Effector memory CD4-positive, alpha-beta T cell (primary cell): ENCODE results near the gene IL13.
A peak's percentile ranks its signal among the peaks of the same experiment; 100 is the strongest.

Experiments
- DNase-seq, 3 donors: peaks; one replicate each; pipeline ENCODE4 v3.0.0-alpha.2; 2020
- H3K27ac ChIP-seq: 2 replicates; pipeline ENCODE4 v1.7.0; 2013; ENCODE audit warnings: mild to moderate bottlenecking, low read length, moderate library complexity; ENCODE audit not compliant: insufficient read depth, poor library complexity, severe bottlenecking
- H3K27me3 ChIP-seq: replicated peaks from 2 replicates; pipeline ENCODE4 v1.7.0; 2013; ENCODE audit warnings: mild to moderate bottlenecking, low read length; ENCODE audit not compliant: insufficient read depth, control insufficient read depth, poor library complexity, severe bottlenecking
- H3K36me3 ChIP-seq: 2 replicates; pipeline ENCODE4 v1.7.0; 2013; ENCODE audit warnings: mild to moderate bottlenecking, low read length, moderate library complexity; ENCODE audit not compliant: control insufficient read depth, insufficient read depth
- H3K4me1 ChIP-seq: 2 replicates; pipeline ENCODE4 v1.7.0; 2013; ENCODE audit warnings: low read length, mild to moderate bottlenecking; ENCODE audit not compliant: control insufficient read depth, insufficient read depth, poor library complexity, severe bottlenecking
- H3K4me3 ChIP-seq: 2 replicates; pipeline ENCODE4 v1.7.0; 2013; ENCODE audit warnings: low read length, low read depth, mild to moderate bottlenecking; ENCODE audit not compliant: insufficient read depth, poor library complexity, severe bottlenecking
- H3K9me3 ChIP-seq: 2 replicates; pipeline ENCODE4 v1.7.0; 2013; ENCODE audit warnings: mild to moderate bottlenecking, low read length, moderate library complexity; ENCODE audit not compliant: control insufficient read depth

The IL13 gene

DNA sequence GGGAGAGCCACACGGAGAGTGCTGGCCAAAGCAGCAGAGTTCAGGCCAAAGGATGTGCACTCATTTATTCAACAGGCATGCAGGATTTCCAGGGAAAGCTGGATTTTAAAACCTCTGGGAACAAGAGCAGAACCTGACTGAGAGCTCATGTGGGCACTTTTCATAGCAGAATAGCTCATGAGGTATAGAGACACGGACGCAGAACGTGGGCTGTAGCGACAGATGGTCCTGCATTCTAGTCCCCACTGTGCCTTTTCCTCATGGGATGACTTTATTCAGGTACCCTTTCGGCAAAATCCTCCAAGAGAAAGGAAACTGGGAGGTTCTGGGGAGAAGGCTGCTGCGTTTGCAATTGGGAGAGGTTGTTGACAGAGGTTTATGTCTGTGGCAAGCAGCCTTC, 21.2 kb downstream of the IL13 start:
- DNase-seq: no peak
- Histone ChIP-seq H3K4me3 (no peak overlapping the region), H3K27ac (no peak overlapping the region)

DNA sequence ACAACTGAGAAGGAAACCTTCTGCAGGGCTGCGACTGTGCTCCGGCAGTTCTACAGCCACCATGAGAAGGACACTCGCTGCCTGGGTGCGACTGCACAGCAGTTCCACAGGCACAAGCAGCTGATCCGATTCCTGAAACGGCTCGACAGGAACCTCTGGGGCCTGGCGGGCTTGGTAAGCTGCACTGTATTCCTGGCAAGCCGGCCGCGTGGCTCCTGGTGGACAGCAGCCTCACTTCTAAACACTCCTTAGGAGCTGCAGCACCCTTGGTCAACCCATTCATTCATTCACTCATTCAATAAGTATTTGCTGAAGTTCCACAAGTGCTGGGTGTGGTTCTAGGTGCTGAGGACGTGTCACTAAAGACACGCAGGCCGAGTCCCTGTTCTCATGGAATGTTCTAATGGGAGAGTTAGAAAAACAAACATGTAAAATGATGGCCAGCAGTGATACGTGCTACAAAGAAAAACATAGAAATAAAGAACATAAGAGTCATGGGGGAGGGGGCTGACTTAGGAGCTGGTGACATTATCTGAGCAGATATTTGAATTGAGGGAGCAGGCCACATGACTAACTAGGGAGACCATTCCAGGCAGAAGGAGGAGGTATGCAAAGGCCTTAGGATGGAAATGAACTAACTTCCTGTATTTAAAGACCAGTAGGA, 21.9 kb downstream of the IL13 start:
- Histone ChIP-seq H3K4me1 (peaks cover 6% of the 10 kb centered on the region), H3K9me3 (no peaks in the 10 kb centered on the region), H3K27me3 (no peaks in the 10 kb centered on the region), H3K36me3 (no peaks in the 10 kb centered on the region), H3K27ac (no peak overlapping the region), H3K4me3 (no peak overlapping the region)
- no peak for DNase-seq

More for the DNA sequence above, 21.2 kb downstream of the IL13 start:
- Histone ChIP-seq H3K4me1 (peaks cover 6% of the 10 kb centered on the region), H3K27me3 (no peaks in the 10 kb centered on the region), H3K9me3 (no peaks in the 10 kb centered on the region), H3K36me3 (no peaks in the 10 kb centered on the region)

DNA sequence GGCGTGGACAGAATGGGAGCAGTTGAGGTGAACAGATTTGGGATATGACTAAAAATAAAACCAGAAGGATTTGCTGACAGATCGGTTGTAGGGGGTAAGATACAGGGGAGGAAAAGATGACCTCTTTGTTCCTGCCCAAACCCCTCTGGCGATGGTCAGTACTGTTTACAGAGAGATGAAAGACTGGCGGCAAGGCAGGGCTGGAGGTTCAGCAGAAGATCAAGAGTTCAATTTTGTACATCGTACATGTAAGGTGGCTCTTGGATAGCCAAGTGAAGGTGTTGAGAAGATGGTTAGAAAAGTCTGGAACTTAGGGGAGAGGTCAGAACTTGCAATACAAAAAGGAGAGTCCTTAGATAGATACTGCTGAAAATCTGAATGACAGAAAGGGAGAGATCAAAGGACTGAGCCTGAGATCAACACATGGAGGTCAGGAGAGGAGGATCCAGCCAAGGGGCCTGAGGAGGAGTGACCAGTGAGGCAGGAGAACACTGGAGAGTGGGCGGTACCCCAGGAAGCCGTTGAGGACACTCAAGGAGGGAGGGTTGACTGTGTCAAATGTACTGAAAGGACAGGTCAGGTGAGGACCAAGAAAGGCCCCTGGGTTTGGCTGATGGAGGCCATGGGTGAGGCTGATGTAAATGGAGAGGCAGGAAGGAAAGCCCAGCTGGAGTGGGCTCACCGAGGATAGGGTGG, 23.0 kb downstream of the IL13 start:
- Histone ChIP-seq H3K36me3 (no peaks in the 10 kb centered on the region), H3K4me3 (no peak overlapping the region), H3K4me1 (no peaks in the 10 kb centered on the region), H3K9me3 (no peaks in the 10 kb centered on the region), H3K27ac (no peak overlapping the region), H3K27me3 (no peaks in the 10 kb centered on the region)
- no peak for DNase-seq

DNA sequence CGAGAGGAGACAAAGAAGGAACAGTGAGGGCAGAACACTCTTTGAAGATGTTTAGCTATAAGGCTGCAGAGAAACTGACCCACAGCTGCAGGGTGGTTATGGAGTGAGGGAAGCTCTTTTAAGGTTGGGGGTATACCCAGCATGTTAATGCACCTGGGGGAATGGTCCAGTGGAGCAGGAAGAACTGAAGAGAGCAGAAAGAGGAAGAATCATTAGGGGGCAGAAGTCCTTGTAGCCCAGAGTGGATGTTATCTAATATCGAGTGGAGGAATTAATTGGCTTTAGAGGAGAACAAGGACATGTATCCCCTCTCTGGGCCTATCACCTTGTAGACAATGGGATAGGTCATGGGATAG, 23.5 kb downstream of the IL13 start:
- Histone ChIP-seq H3K9me3 (no peaks in the 10 kb centered on the region), H3K4me3 (no peak overlapping the region), H3K4me1 (no peaks in the 10 kb centered on the region), H3K27ac (no peak overlapping the region), H3K27me3 (no peaks in the 10 kb centered on the region), H3K36me3 (no peaks in the 10 kb centered on the region)
- DNase-seq: no peak

DNA sequence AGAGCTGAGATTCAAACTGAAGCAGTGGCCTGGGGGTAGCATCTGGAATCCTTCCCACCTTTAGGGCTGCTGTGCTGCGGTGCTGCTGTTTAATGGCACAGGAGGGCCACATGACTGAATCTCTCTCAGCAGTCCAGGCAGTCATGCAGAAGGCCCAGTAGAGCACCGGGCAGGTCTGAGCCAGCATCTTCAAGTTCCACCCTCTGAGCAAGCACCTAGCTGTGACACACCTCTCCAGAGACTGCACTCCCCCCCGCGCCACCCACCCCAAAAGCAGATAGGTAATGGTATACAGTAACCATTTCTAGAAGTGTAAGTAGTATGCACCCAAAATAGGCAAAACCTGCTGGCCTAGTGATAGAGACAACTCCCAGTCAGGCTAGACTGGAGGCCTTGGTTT, 24.0 kb downstream of the IL13 start:
- Histone ChIP-seq H3K9me3 (no peaks in the 10 kb centered on the region), H3K36me3 (no peaks in the 10 kb centered on the region), H3K4me3 (no peak overlapping the region), H3K4me1 (no peaks in the 10 kb centered on the region), H3K27ac (no peak overlapping the region), H3K27me3 (no peaks in the 10 kb centered on the region)
- no peak for DNase-seq

DNA sequence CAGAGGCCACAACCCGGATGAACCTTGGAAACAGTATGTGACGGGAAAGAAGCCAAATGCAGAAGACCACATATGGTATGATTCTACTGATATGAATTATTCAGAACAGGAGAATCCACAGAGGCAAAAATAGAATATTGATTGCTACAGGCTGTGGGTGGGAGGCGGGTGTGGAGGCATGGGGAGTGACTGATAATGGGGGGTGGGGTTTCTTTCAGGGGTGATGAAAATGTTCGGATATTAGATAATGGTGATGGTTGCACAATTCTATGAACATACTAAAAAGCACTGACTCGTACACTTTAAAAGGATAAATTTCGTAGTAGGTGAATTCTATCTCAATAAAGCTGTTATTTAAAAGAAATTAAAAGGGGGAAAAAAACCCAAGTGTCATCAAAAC, 26.5 kb downstream of the IL13 start:
- no peaks in the 10 kb centered on the region for H3K9me3 ChIP-seq
- no peak for DNase-seq
- no peak overlapping the region for H3K27ac ChIP-seq
- H3K4me1 ChIP-seq: peaks cover 16% of the 10 kb centered on the region
- H3K27me3 ChIP-seq: no peaks in the 10 kb centered on the region
- no peak overlapping the region for H3K4me3 ChIP-seq
- no peaks in the 10 kb centered on the region for H3K36me3 ChIP-seq

DNA sequence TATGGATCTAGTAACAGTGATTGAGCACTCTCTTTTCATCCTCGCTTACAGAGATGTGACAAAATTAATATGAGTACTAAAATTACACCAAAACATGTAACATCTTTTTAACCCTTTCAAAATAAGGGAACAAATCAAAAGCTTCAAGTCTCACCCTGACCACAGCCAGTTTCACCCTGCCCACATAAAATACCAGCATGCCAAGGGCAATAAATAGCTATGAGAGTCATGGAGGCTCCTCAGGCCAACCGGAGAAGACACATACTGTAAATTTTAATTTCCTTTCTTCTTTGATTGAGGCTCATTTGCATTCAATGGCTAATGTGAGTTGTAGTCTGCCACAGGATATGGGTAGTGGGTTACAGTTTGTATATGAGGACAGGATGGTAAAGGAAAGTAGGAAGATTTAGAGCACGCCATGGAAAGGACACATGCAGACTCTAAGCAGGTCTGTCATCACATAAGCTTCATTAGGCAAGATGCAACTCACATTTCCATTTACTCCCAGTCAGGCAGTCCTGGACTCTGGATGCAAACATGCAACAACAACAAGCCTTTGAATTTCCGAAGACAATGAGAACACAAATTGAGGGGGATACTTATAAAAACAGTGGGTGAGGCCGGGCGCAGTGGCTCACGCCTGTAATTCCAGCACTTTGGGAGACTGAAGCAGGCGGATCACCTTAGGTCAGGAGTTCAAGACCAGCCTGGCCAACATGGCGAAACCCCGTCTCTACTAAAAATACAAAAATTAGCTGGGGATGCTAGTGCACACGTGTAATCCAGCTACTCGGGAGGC, 27.1 kb downstream of the IL13 start:
- Histone ChIP-seq H3K9me3 (no peaks in the 10 kb centered on the region), H3K4me1 (peaks cover 16% of the 10 kb centered on the region), H3K27me3 (no peaks in the 10 kb centered on the region), H3K4me3 (no peak overlapping the region), H3K27ac (no peak overlapping the region), H3K36me3 (no peaks in the 10 kb centered on the region)
- DNase-seq: no peak

DNA sequence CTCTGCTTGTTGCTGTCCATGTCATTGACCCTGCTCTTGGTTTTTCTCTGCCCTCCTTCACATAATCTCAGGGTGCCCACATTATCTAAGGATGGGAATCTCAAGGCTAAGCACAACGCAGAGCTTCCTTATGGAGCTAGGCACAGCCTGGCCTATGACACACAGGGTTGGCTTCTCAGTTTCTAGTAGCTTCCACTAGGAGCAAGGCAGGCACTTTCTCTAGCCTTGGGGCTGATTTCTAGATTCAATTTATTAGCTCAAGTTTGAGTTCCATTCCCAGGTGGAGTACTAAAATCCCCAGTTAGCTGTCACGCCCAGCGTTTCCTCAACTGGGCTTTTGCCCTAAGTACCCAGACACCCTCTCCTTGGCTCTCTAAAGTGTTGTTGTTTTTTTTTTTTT, 28.2 kb downstream of the IL13 start:
- Histone ChIP-seq H3K27me3 (no peaks in the 10 kb centered on the region), H3K4me1 (peaks cover 16% of the 10 kb centered on the region), H3K36me3 (no peaks in the 10 kb centered on the region), H3K27ac (no peak overlapping the region), H3K4me3 (no peak overlapping the region), H3K9me3 (no peaks in the 10 kb centered on the region)
- DNase-seq: no peak

DNA sequence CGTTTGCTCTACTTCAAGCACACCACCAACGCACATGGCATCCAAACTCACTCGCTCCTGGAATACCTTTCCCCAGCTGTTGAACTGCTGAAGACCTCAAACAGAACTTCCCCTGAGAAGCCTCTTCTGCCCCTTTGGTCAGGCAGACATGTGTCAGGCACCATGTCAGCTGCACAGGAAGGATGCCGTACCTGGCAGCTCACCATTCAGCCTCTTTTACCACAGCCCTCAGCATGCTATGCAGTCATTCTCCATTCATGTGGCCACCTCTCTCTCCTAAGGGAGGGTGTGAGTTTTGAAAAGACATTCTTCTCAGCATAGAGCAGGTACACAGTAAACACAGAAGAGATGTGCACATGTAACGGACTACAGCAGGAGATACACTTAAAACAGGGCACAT, 30.0 kb downstream of the IL13 start:
- H3K36me3 ChIP-seq: no peaks in the 10 kb centered on the region
- no peaks in the 10 kb centered on the region for H3K9me3 ChIP-seq
- H3K4me1 ChIP-seq: peaks cover 16% of the 10 kb centered on the region
- H3K27ac ChIP-seq: peak overlapping the region; percentile 53
- peak in 1 of 3 donors; percentile 25 for DNase-seq
- no peak overlapping the region for H3K4me3 ChIP-seq
- H3K27me3 ChIP-seq: no peaks in the 10 kb centered on the region
